HG02884 (cell line): Measurements from ENCODE around the gene ERVFRD-1.
A peak's percentile ranks its signal among the peaks of the same experiment; 100 is the strongest.
"Not testable (repeated sequence)": the region's sequence is repeated elsewhere in the genome, so short reads cannot be mapped to it uniquely, and the experiment has no call there.

Experiments
- ATAC-seq: cut with Tn5 transposase; IDR thresholded peaks from one replicate; pipeline ENCODE4 v1.9.1; 2021; ENCODE audit warnings: mild to moderate bottlenecking, moderate library complexity; ENCODE audit not compliant: unreplicated experiment

ERVFRD-1 gene

DNA sequence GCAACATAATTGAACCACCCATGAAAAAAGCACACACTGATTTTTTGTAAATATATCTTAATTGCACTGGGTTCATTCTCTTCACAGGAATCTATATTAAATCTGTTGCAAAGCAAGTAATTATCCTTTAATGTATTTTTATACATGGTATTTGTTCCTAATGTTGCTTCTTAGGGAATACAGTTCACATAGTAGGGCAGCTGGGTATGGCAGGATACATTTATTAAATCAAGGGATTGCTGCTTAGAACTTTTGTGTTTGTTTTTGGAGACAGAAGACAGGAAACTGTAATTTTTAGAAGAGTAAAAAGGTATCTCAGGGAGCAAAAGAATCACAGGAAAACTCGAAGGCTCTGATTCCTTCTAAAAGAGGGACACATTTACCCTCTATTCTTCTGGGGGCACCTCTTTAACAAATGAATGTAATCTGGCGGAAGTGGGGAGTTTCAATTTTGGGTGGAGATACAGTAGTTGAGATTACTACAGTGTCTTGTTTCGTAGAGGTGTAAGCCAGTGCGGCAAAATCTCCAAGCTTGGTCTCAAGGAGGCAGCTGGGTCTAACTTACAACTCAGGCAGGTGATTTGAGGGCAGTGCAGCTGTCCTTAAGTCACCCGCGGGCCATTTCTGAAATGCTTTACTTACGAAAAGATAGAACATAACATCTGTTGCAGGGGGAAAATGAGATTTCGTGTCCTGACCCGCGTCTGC is 18.7 kb downstream of the ERVFRD-1 start:
- ATAC-seq, result peak; percentile 30

DNA sequence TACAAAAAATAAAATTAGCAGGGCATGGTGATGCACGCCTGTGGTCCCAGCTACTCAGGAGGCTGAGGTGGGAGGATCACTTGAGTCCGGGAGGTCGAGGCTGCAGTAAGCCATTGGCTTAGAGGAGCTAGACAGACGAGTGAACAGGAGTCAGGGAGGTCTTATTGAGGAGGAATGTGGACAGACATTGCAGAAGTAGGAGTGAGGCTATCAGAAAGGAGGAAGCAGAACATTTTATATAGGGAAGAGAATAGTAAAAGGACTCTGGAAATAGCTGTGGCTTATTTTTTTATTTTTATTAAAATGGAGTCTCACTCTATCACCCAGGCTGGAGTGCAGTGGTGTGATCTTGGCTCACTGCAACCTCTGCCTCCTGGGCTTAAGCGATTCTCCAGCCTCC is 20.4 kb downstream of the ERVFRD-1 start:
- not testable (repeated sequence) for ATAC-seq

DNA sequence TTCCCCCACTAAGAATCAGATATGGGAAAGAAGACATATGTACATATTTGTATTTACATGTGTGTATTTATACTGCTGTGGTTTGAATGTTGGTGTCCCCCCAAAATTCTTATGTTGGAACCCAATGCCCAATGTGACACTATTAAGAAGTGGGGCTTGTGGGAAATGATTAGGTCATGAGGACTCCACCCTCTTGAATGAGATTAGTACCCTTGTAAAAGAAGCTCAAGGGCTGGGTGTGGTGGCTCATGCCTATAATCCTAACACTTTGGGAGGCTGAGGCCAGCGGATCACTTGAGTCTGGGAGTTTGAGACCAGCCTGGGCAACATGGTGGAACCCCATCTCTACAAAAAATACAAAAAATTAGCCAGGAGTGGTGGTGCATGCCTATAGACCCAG is 21.8 kb downstream of the ERVFRD-1 start:
- ATAC-seq, result no peak

DNA sequence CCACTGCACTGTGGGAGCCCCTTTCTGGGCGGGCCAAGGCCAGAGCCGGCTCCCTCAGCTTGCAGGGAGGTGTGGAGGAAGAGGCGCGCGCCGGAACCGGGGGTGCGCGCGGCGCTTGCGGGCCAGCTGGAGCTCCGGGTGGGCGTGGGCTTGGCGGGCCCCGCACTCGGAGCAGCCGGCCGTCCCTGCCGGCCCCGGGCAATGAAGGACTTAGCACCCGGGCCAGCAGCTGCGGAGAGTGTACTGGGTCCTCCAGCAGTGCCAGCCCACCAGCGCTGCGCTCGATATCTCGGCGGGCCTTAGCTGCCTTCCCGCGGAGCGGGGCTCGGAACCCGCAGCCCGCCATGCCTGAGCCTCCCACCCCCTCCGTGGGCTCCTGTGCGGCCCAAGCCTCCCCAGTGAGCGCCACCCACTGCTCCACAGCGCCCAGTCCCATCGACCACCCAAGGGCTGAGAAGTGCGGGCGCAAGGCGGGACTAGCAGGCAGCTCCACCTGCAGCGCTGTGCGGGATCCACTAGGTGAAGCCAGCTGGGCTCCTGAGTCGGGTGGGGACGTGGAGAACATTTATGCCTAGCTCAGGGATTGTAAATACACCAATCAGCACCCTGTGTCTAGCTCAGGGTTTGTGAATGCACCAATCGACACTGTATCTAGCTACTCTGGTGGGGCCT is 24.2 kb downstream of the ERVFRD-1 start:
- ATAC-seq, result not testable (repeated sequence)

DNA sequence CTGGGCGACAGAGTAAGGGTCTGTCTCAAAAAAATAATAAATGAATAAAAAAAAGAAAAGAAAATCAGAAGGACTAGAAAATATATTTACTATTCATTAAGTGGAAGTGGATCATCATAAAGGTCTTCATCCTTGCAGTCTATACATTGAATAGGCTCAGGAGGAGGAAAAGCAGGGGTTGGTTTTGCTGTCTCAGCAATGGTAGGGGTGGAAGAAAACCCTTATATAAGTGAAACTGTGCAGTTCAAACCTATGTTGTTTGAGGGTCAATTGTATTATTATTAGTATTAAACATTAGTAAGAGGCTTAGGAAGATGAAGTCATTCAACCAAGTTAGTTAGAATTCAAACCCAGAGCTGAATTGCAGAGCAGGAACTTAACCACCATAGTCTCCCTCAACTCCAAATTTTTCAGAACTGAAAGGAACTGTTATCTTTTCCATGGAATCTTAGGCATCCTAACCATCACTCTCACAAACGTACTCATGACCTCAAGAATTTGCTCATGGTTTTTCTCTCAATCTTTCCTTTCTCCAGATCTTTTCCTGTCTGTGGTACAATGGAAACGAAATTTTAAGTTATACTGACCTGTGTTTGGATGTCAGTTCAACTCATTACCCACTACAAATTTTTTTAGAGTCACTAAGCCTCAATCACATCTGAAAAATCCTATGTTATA is 25.6 kb downstream of the ERVFRD-1 start:
- ATAC-seq, result no peak

DNA sequence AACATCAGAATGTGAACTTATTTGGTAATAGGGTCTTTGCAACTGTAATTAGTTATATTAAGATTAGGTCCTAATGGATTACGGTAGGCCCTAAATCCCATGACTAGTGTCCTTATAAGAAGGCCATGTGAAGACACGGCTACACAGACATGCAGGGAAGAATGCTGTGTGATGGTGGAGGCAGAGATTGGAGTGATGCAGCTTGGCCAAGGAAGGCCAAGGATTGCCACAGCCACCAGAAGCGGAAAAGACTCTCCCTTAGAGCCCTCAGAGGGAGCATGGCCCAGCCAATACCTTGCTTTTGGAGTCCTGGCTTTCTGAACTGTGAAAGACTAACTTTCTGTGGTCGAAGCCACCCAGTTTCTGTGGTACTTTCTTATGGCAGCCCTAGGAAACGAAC is 27.6 kb downstream of the ERVFRD-1 start:
- ATAC-seq, result no peak

DNA sequence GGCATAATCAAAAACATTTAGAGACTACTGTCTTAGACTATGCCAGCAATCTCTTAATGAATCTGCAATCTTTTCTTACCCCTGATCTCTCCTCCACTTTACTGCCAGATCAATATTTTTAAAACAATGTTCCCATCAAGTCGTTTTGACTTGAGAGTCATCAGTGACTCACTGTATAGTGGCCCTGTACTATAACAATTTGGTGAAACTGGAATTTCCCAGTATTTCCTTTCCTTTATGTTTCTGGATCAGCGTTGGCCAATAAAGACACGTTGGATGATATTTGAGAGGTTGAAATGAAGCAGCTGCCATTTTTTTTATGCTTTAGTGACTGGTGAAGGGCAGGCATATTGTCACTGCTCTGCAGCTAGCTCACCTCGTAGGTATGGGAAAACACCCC is 28.0 kb downstream of the ERVFRD-1 start:
- no peak for ATAC-seq

DNA sequence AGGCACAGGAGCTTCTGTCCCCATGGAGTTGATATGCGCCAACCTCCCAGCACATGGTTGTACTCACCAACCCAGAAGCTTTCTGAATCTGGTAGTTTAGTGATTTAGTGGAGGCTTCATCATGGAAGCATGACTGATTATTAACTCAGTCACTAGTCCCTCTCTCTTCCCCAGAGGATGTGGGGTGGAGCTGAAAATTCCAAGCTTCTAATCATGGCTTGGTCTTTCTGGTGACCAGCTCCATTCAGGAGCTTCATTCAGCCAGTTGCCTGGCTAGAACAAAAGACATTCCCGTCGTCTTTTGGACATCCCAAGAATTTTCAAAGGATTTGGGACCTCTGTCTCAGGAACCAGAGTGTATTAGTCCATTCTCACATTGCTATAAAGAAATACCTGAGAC is 31.2 kb downstream of the ERVFRD-1 start:
- no peak for ATAC-seq

DNA sequence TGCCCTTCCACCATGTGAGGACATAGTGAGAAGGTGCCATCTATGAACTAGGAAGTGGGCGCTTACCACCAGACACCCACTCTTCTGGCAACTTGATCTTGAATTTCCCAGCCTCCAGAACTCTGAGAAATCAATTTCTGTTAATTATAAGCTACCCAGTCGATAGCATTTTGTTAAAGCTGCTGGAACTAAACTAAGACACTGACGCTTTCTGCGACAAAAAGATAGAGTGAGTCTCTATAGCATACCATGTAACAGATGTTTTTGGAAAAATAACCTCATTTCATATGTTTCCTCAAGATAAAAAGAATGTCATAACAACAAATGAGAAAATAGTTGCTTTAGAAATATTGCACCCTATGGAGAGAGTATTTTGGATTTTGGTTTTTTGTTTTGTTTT is 33.3 kb downstream of the ERVFRD-1 start:
- ATAC-seq, result no peak

DNA sequence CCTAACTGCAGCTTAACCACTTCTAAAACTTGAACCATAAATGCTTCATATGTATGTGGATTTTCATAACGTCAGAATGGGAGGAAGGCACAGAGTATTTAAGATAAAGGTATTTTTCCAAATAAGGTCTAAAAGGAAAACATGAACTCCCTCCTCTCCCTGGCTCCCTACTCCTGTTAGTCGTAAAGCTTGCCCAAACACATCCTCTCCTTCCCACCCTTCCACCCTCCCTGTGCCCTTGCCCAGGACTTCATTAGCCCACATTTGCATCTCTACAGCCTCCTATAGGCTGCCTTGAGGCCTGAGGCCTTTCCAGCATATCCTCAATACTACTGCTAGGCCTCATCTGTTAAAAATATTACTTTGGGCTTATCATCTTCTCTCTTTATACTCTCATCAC is 35.0 kb downstream of the ERVFRD-1 start:
- no peak for ATAC-seq

DNA sequence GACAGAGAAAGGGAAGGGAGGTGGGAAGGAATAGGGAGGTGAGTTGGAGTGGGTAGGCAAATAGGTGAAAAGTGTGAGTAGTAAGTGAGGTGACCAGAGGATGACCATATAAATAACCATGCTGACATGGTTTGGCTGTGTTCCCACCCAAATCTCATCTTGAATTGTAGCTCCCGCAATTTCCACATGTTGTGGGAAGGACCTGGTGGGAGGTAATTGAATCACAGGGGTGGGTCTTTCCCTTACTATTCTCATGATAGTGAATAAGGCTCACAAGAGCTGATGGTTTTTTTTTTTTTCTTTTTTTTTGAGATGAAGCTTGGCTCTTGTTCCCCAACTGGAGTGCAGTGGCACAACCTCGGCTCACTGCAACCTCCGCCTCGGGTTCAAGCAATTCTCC is 39.4 kb downstream of the ERVFRD-1 start:
- ATAC-seq, result no peak

DNA sequence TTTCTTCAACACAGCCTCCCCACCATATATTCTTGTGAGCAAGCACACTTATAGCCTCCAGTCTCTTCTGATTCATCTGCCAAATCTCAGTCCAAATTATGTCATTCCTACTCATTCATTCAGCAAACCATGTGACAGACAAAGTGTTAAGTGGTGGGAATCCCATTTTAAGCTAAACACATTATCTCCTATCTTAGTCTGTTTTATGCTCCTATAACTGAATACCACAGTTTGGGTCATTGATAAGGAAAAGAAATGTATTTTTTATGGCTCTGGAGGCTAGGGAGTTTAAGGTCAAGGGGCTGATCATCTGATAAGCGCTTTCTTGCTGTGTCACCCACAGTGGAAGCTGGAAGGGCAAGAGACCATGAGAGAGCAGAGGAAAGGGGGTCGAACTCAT is 41.8 kb downstream of the ERVFRD-1 start:
- no peak for ATAC-seq

DNA sequence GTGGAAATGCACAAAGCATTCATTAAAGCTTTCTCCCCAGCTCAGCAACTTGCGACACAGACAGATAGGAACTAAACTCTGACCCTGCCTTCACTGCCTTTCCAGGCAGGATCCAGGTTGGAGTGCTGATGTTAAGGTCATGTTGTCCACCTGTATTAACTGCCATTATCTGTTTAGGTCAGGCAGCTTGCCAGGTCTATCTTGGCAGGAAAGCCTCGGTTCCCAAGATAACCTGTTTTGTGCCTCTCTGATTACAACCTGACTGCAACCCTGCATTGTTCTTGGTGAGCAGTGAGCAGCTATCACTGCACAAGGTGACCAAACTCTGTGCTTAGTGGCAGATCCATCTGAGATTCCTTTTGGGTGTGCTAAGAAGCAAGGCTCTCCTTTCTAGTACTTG is 44.2 kb downstream of the ERVFRD-1 start:
- ATAC-seq, result no peak

DNA sequence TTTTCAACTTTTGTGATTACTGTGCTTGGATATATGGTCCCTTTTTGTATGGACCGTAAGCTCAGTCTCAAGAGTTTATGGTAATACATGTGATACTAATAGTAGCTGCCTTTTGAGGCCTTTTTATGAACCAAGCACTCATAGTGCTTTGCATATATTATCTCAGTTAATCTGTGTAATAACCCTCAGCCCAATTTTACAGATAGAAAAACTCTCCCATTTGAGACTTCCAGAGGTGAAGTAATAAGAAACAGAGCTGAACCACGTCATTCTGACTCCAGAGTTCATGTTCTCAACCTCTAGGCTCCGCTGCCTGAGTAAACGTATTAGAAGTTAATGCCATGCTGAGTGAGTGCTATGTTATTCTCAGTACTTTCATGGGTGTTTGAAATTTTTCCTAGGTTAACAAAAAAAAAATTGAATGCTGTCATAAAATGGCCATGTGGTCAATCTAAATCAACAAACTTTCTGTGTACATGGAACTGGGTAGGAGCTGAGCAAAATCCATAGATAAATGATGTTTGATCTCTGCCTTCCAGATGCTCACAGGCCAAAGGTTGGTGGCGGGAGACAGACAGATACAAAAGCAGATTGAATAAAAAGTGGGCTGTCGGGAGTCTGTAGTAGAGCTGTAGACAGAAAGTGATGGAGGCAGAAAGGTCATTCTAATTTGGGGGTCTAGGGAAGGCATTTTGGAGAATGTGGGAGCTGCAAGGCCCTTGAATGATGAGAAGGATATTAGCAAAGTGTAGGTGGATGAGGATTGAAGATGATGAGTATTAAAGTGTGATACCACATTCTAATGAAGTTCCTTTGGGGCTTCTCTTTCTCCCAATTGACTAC is 44.8 kb downstream of the ERVFRD-1 start:
- no peak for ATAC-seq

DNA sequence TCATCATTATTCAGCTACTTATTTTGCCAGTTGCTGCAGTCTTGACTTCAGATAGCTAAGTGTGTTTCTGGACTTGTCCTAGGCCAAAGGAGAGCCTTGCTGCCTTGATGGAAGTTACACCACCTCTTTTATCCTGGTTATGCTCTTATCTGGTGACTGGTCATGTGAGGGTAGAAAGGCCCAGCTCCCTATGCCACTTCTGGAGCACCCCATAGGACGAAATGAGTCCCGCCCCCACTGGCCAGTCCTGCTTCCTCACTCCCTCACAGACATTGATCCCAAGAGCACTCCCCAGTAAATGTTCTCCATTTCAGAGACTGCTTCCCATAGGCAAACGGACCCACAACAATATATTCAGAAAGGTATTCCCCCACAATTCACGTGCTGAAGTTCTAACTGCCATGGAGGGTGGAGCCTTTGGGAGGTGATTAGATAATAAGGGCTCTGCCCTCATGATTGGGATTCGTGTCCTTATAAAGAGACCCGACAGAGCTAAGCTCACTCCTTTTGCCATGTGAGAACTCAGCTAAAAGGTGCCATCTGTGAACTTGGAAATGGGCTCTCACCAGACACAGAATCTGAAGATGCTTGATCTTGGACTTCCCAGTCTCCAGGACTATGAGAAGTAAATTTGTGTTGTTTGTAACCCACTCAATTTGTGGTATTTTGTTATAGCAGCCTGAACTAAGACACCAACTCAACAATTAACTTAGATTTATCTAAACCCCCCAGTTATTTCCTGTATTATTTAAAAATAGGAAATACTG is 45.9 kb downstream of the ERVFRD-1 start:
- no peak for ATAC-seq

DNA sequence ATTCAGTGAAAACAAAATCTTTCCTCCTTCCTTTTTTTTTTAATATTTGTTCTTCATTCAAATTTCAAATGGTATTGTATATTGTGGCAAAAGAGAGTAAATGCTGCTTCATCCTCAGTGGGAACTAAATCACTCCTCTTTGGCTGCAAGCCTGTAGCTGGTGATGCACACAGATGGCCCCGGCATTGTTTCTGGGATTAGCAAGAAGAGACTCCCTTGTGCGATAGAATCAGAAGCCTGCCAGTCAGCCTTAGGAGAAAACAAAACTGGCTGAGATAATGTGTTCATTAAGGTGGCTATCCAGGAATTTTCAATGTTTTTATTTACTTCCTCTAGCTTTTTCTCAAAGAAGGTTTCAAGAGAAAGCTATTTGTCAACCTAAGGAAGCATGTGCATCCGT is 46.7 kb downstream of the ERVFRD-1 start:
- no peak for ATAC-seq

DNA sequence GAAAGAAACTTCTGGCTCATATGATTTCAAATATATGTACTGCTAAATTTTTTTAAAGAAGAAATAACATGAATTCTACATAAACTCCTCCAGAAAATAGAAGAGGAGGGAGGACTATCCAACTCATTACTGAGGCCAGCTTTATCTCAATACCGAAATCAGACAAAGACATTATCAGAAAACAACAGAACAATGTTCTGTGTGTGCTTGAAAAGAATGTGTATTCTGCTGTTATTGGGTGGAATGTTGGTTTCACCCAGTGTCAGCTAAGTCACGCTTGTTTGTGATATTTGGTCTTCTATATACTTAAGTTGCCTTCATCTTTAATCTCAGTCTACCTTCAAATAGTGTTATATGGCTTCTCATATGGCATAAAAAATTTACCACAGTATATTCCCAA is 48.8 kb downstream of the ERVFRD-1 start:
- no peak for ATAC-seq

DNA sequence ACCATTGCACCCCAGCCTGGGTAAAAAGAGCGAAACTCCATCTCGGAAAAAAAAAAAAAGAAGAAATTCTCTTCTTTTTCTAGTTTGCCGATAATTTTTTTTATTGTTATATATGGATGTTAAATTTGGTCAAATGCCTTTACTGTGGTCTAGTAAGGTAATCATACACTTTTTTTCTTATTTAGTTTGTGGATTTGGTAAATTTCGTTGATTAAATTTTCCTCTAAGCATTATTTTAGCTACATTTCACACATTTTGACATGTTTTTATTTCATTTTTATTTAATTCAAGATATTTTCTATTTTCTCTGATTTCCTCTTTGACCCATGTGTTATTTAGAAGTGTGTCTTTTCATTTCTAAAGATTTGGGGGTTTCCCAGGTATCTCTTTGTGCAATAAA is 49.4 kb downstream of the ERVFRD-1 start:
- ATAC-seq, result no peak

DNA sequence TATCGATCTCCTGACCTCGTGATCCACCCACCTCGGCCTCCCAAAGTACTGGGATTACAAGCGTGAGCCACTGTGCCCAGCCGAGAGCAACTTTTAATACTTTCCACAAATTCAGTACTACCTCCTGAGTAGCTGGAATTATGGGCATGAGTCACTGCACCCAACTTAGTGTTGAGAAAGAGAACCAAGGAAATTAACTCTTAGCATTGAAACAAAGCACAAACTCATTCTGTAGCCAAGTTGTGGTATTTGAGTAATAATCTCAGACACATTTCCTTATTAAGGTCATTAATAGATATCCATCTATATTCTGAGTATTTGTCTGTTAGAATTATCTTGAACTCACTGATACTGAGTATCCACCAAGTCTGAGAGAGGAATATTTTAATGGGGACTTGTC is 53.1 kb downstream of the ERVFRD-1 start:
- no peak for ATAC-seq

DNA sequence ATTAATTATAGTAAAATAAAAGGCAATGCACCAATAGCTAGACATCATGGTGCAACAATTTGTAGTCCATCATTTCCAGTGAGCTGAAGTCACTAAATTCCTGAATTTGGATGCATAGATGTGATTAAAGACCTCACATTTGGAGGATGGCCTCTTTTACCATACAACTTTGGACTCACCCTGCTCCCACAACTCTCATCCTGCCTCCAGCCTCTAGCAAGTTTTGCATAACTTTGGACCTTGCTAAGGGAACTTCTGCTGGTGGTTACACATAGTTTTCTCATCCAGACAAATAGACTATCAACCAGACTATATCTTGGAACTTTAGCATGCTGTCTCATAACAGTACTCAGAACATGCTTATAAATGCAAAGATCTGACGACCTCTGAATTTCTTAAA is 54.7 kb downstream of the ERVFRD-1 start:
- no peak for ATAC-seq
